ENCODE results near the gene NELL2. TPM values are rescaled to one million over a fixed set of nuclear protein-coding genes. Genes with fewer than 3 reads are reported as not detected.

The NELL2 gene
- total and polyA plus RNA-seq, 2 donors (not counting 1 experiment from before 2014, with no cell fraction given), result 0.17 TPM; not detected in 1

DNA sequence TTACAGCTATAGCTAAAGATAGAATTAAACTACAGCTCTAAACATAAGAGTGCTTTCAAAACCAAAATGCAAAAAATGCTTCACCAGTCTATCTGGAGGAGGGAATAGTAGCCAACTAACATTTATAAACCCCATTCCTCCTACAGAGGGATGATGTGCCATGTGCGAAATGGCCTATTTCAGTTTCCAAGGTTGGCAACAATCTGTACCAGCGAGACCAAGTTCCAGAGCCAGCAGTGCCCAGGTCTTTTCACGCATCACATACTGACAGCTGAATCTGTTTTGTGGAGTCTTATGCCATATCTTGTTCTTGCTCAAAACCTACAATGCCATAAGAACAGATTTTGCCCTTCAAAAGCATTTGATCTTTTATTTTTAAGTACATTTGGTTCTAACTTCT lies 24.5 kb downstream of the NELL2 start:
- no peaks in the 10 kb centered on the region for H3K79me2 ChIP-seq (ENCODE audit: control insufficient read depth, insufficient read depth, low read length)
- no peak overlapping the region for H3K27ac ChIP-seq (ENCODE audit: insufficient read depth, low read length)
- H3K9me3 ChIP-seq (ENCODE audit: control insufficient read depth, insufficient read depth, low read depth, low read length), result no peaks in the 10 kb centered on the region
- no peak overlapping the region for H3K4me2 ChIP-seq (ENCODE audit: extremely low read depth, insufficient read depth, low read length)
- TF ChIP-seq, protein P1, sequence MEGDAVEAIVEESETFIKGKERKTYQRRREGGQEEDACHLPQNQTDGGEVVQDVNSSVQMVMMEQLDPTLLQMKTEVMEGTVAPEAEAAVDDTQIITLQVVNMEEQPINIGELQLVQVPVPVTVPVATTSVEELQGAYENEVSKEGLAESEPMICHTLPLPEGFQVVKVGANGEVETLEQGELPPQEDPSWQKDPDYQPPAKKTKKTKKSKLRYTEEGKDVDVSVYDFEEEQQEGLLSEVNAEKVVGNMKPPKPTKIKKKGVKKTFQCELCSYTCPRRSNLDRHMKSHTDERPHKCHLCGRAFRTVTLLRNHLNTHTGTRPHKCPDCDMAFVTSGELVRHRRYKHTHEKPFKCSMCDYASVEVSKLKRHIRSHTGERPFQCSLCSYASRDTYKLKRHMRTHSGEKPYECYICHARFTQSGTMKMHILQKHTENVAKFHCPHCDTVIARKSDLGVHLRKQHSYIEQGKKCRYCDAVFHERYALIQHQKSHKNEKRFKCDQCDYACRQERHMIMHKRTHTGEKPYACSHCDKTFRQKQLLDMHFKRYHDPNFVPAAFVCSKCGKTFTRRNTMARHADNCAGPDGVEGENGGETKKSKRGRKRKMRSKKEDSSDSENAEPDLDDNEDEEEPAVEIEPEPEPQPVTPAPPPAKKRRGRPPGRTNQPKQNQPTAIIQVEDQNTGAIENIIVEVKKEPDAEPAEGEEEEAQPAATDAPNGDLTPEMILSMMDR (conservative IDR thresholded peaks at IDR 0.05 in 1 of 2, IDR thresholded peaks at IDR 0.05 in 1 of 2; ENCODE audit: low read depth in 1 of 2, low read length in 2 of 2), result no peak
- TF ChIP-seq EZH2 (IDR thresholded peaks at IDR 0.05; ENCODE audit: low read length, missing control alignments), result no peak
- no peak overlapping the region for H2AFZ ChIP-seq (ENCODE audit: low read length)
- H3K9ac ChIP-seq (ENCODE audit: insufficient read depth, low read length), result no peak overlapping the region
- H3K36me3 ChIP-seq (ENCODE audit: control insufficient read depth, insufficient read depth, low read length), result no peaks in the 10 kb centered on the region
- no peaks in the 10 kb centered on the region for H3K4me1 ChIP-seq (ENCODE audit: control insufficient read depth, extremely low read depth, insufficient read depth, low read length)
- no peak overlapping the region for H3K4me3 ChIP-seq (replicated peaks in 1 of 4; ENCODE audit: control extremely low read depth in 1 of 4, insufficient read depth in 1 of 4, low read depth in 3 of 4, low read length in 4 of 4)
- no peaks in the 10 kb centered on the region for H4K20me1 ChIP-seq (ENCODE audit: control insufficient read depth, extremely low read depth, insufficient read depth, low read length)
- no peak for DNase-seq (ENCODE audit: low read depth in 2 of 2)
- no peaks in the 10 kb centered on the region for H3K27me3 ChIP-seq (ENCODE audit: control insufficient read depth, insufficient read depth, low read length)

DNA sequence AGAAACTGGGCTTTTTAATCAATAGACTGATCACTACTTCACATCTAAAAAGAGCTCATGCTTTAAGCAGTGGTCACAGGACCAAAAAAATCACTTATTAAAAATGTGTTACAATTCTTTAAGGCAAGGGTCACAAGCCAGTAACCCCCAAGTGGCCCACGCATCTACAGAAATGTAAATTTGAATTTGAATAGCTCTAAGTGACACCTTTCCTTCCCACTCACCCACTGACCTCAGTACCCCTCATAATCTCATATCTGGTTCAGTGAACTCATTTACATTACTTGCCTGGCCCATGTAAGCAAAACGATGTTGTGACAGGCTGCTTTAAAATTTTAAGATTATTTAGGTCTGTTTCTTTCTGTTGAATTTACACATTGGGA lies 27.4 kb downstream of the NELL2 start:
- TF ChIP-seq, protein P1 (conservative IDR thresholded peaks at IDR 0.05 in 1 of 2, IDR thresholded peaks at IDR 0.05 in 1 of 2; ENCODE audit: low read depth in 1 of 2, low read length in 2 of 2), result no peak
- no peak for TF ChIP-seq EZH2 (IDR thresholded peaks at IDR 0.05; ENCODE audit: low read length, missing control alignments)
- H3K4me1 ChIP-seq (ENCODE audit: control insufficient read depth, extremely low read depth, insufficient read depth, low read length), result no peaks in the 10 kb centered on the region
- no peaks in the 10 kb centered on the region for H3K9me3 ChIP-seq (ENCODE audit: control insufficient read depth, insufficient read depth, low read depth, low read length)
- no peaks in the 10 kb centered on the region for H3K79me2 ChIP-seq (ENCODE audit: control insufficient read depth, insufficient read depth, low read length)
- no peak for DNase-seq (ENCODE audit: low read depth in 2 of 2)
- no peak overlapping the region for H2AFZ ChIP-seq (ENCODE audit: low read length)
- H3K27ac ChIP-seq (ENCODE audit: insufficient read depth, low read length), result no peak overlapping the region
- no peaks in the 10 kb centered on the region for H4K20me1 ChIP-seq (ENCODE audit: control insufficient read depth, extremely low read depth, insufficient read depth, low read length)
- no peaks in the 10 kb centered on the region for H3K36me3 ChIP-seq (ENCODE audit: control insufficient read depth, insufficient read depth, low read length)
- H3K9ac ChIP-seq (ENCODE audit: insufficient read depth, low read length), result no peak overlapping the region
- no peaks in the 10 kb centered on the region for H3K27me3 ChIP-seq (ENCODE audit: control insufficient read depth, insufficient read depth, low read length)
- H3K4me2 ChIP-seq (ENCODE audit: extremely low read depth, insufficient read depth, low read length), result no peak overlapping the region
- H3K4me3 ChIP-seq (replicated peaks in 1 of 4; ENCODE audit: control extremely low read depth in 1 of 4, insufficient read depth in 1 of 4, low read depth in 3 of 4, low read length in 4 of 4), result no peak overlapping the region

DNA sequence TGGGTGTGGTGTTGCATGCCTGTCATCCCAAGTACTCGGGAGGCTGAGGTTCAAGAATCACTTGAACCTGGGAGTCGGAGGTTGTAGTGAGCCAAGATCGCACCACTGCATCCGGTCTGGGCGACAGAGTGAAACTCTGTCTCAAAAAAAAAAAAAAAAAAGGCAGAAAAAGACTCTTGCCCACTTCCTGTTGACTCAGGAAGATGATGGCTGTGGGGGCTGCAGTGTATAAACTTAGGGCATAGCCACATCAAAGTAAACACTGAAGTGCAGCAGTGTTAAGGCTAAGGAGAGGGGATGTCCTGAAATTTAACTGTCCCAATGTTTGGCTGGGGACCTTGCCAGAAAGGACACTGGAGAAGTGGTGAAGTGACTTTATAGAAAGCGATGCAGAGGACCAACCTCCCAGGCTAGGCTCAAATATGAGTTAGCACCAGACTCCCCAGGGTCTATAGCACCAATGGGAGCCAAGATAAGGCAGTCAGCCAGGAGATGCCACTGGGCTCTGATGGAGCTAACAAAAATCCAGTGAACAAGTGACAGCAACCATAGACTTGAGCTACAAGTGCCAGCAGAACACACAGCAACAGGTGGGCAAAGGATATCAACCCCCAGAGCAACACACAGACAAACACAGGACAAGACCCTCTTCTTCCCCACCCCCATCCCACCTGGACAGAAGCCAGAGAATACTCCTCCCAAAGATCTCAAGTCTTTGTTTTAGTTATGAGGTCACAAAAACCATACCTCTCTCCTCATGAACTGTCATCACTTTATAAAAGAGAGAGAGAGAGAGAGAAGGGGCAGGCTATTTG lies 28.0 kb downstream of the NELL2 start:
- no peaks in the 10 kb centered on the region for H3K4me1 ChIP-seq (ENCODE audit: control insufficient read depth, extremely low read depth, insufficient read depth, low read length)
- no peaks in the 10 kb centered on the region for H3K36me3 ChIP-seq (ENCODE audit: control insufficient read depth, insufficient read depth, low read length)
- TF ChIP-seq, protein P1 (conservative IDR thresholded peaks at IDR 0.05 in 1 of 2, IDR thresholded peaks at IDR 0.05 in 1 of 2; ENCODE audit: low read depth in 1 of 2, low read length in 2 of 2), result no peak
- TF ChIP-seq EZH2 (IDR thresholded peaks at IDR 0.05; ENCODE audit: low read length, missing control alignments), result no peak
- no peak overlapping the region for H2AFZ ChIP-seq (ENCODE audit: low read length)
- no peaks in the 10 kb centered on the region for H4K20me1 ChIP-seq (ENCODE audit: control insufficient read depth, extremely low read depth, insufficient read depth, low read length)
- H3K9ac ChIP-seq (ENCODE audit: insufficient read depth, low read length), result no peak overlapping the region
- H3K27ac ChIP-seq (ENCODE audit: insufficient read depth, low read length), result no peak overlapping the region
- no peaks in the 10 kb centered on the region for H3K79me2 ChIP-seq (ENCODE audit: control insufficient read depth, insufficient read depth, low read length)
- no peak for DNase-seq (ENCODE audit: low read depth in 2 of 2)
- H3K4me2 ChIP-seq (ENCODE audit: extremely low read depth, insufficient read depth, low read length), result no peak overlapping the region
- H3K9me3 ChIP-seq (ENCODE audit: control insufficient read depth, insufficient read depth, low read depth, low read length), result no peaks in the 10 kb centered on the region
- no peak overlapping the region for H3K4me3 ChIP-seq (replicated peaks in 1 of 4; ENCODE audit: control extremely low read depth in 1 of 4, insufficient read depth in 1 of 4, low read depth in 3 of 4, low read length in 4 of 4)
- no peaks in the 10 kb centered on the region for H3K27me3 ChIP-seq (ENCODE audit: control insufficient read depth, insufficient read depth, low read length)
